Measurements from ENCODE around the gene TMEM63B. TPM values are rescaled to one million over a fixed set of nuclear protein-coding genes. Genes with fewer than 3 reads are reported as not detected.

Gene TMEM63B
- total RNA-seq, 5 donors from 2014 or later (not counting 1 experiment from before 2014, with no cell fraction given): 16.6 to 21.1 (median 19.3) TPM

DNA sequence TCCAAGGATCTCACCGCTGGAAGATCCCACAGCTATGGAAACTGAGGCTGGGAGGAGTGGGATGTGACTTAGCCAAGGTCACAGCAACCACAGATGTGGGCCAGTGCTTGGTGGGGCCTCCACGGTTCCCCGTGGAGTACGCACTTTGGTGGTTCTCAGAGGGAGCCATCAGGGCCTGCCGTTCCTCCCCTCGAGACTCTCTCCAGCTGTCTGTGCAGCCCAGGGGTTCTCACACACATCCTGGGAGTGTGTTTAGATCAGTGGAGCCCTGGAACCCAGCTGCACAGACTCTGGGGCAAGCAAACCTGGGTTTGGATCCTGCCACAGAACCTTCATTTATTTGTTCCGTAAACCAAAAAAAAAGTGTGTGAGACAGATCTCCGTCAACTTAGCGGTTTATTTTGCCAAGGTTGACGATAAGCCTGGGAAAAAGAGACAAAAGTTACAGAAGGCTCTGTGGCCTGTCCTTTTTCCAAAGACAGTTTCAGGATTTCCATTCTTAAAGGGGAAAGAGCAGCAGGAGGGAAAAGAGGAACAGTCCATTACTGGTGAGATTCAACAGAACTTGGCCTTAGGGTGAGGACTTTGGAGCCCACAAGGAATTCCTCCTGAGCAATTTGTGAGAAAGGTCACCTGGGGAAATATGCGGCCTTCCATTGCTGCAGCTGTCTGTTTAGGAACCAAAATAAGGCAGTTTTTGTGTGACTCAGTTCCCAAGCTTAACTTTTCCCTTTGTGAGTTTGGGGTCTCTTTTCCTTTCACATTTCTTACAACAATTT is 75.8 kb downstream of the TMEM63B start:
- 91% methylated on average over 8 of the region's 11 CpGs for WGBS (ENCODE audit: insufficient coverage)
- ChIA-PET CTCF (interaction anchor here in 1 of 2 donors (0.6 kb wide), 1 partner anchor 41 kb away, joined by 4 read pairs; no protein-coding TSS in a partner anchor), POLR2A (no interaction called here)
- no peaks in the 10 kb centered on the region for H3K4me1 ChIP-seq (ENCODE audit: control insufficient read depth in 1 of 2, extremely low read depth in 1 of 2, insufficient read depth in 2 of 2, low read length in 2 of 2)
- no peaks in the 10 kb centered on the region for H3K9me3 ChIP-seq
- H3K4me3 ChIP-seq (ENCODE audit: control insufficient read depth in 1 of 2, extremely low read depth in 1 of 2, low read length in 1 of 2): no peak overlapping the region
- Mint-ChIP-seq H3K4me3 (no peak overlapping the region), H3K27ac (no peak overlapping the region), H3K9me3 (no peaks in the 10 kb centered on the region), H3K36me3 (no peaks in the 10 kb centered on the region), H3K4me1 (no peaks in the 10 kb centered on the region), H3K27me3 (peaks cover 0 to 4% of the 10 kb centered on the region in 2 donors)
- DNase-seq (no peak), ATAC-seq (replicated peaks in 1 of 4) (no peak)
- H3K36me3 ChIP-seq (ENCODE audit: control insufficient read depth in 2 of 2, extremely low read depth in 1 of 2, insufficient read depth in 1 of 2, low read length in 1 of 2): no peaks in the 10 kb centered on the region
- no peak overlapping the region for H3K27ac ChIP-seq (ENCODE audit: low read length)
- H3K27me3 ChIP-seq (replicated peaks in 1 of 2; ENCODE audit: control insufficient read depth in 2 of 2, extremely low read depth in 1 of 2, insufficient read depth in 2 of 2, low read length in 1 of 2): peaks cover 0 to 28% of the 10 kb centered on the region in 2 experiments

DNA sequence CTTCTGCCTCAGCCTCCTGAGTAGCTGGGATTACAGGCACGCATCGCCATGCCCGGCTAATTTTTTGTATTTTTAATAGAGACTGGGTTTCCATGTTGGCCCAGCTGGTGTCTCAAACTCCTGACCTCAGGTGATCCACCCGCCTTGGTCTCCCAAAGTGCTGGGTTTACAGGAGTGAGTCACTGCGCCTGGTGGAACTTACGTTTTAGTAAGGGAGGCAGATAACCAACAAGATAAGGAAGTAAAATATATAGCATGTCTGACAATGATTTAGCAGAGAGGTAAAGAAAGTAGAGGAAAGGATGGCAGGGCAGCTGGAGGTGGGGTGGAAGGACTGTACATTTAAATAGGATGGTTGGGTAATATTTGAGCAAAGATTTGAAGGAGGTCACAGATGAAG is 76.6 kb downstream of the TMEM63B start:
- CTCF ChIA-PET: no interaction called here
- DNase-seq: no peak
- WGBS (ENCODE audit: insufficient coverage): 87% methylated on average over 5 of the region's 6 CpGs
- Mint-ChIP-seq H3K36me3 (no peaks in the 10 kb centered on the region), H3K4me3 (no peak overlapping the region), H3K27me3 (peaks cover 0 to 4% of the 10 kb centered on the region in 2 donors), H3K4me1 (no peaks in the 10 kb centered on the region), H3K9me3 (no peaks in the 10 kb centered on the region), H3K27ac (no peak overlapping the region)
- POLR2A ChIA-PET: no interaction called here
- Histone ChIP-seq H3K27me3 (replicated peaks in 1 of 2; ENCODE audit: control insufficient read depth in 2 of 2, extremely low read depth in 1 of 2, insufficient read depth in 2 of 2, low read length in 1 of 2) (peaks cover 0 to 28% of the 10 kb centered on the region in 2 experiments), H3K36me3 (ENCODE audit: control insufficient read depth in 2 of 2, extremely low read depth in 1 of 2, insufficient read depth in 1 of 2, low read length in 1 of 2) (no peaks in the 10 kb centered on the region), H3K4me3 (ENCODE audit: control insufficient read depth in 1 of 2, extremely low read depth in 1 of 2, low read length in 1 of 2) (no peak overlapping the region), H3K4me1 (ENCODE audit: control insufficient read depth in 1 of 2, extremely low read depth in 1 of 2, insufficient read depth in 2 of 2, low read length in 2 of 2) (no peaks in the 10 kb centered on the region), H3K9me3 (no peaks in the 10 kb centered on the region), H3K27ac (ENCODE audit: low read length) (no peak overlapping the region)
- ATAC-seq (replicated peaks in 1 of 4): no peak

Other genes with a start within 250 kb of the TMEM63B start
- gene MRPL14, start 102 bp upstream of the TMEM63B start, total RNA-seq: 10 to 100 TPM; 12.0 to 24.2 (median 22.3) TPM
- gene CAPN11, start 31.3 kb downstream of the TMEM63B start, total RNA-seq: under 1 TPM in 1 of 5 donors, not detected in 4; 0.79 TPM
- not detected for gene MYMX, start 89.4 kb downstream of the TMEM63B start, total RNA-seq
- gene SLC29A1, start 96.0 kb downstream of the TMEM63B start, total RNA-seq: 1 to 10 TPM; 1.3 to 8.0 (median 3.4) TPM
- 100 to 1,000 TPM; 394 to 454 (median 404) TPM for gene HSP90AB1, start 119.5 kb downstream of the TMEM63B start, total RNA-seq
- 10 to 100 TPM; 14.6 to 21.8 (median 20.3) TPM for gene SLC35B2, start 130.0 kb downstream of the TMEM63B start, total RNA-seq
- gene NFKBIE, start 138.0 kb downstream of the TMEM63B start, total RNA-seq: 10 to 100 TPM in 4 of 5 donors, 1 to 10 TPM in 1; 9.9 to 35.0 (median 13.6) TPM
- gene TMEM151B, start 142.9 kb downstream of the TMEM63B start, total RNA-seq: under 1 TPM in 3 of 5 donors, not detected in 2; 0.13 to 0.18 (median 0.14) TPM
- 10 to 100 TPM; 16.7 to 28.5 (median 25.8) TPM for gene AARS2, start 185.8 kb downstream of the TMEM63B start, total RNA-seq
- gene SPATS1, start 215.1 kb downstream of the TMEM63B start, total RNA-seq: not detected